IMR-90 (cell line): Measurements from ENCODE around the gene TBXAS1. TPM values are rescaled to one million over a fixed set of nuclear protein-coding genes. Genes with fewer than 3 reads are reported as not detected.
"Not testable (repeated sequence)": the region's sequence is repeated elsewhere in the genome, so short reads cannot be mapped to it uniquely, and the experiment has no call there.

ENCODE experiments used
- ATAC-seq: fragments of 200-7000 bp; cut with Tn5 transposase; 2 replicates; pipeline ENCODE4 v1.9.1; 2020; ENCODE audit warnings: low read depth, mild to moderate bottlenecking, moderate library complexity
- BruUV-seq: library from RNA; stranded (reverse); fragments of 400-500 nt; replicated peaks from 2 replicates; lab custom pipeline; 2021; lab: Mats Ljungman, UMichigan
- CTCF ChIA-PET: fragments of 300-600 bp; formaldehyde crosslinking; extraction: SDS; loops from one replicate; lab custom pipeline; 2021; ENCODE audit warnings: antibody characterized with exemption; lab: Yijun Ruan, JAX
- POLR2A ChIA-PET: fragments of 300-600 bp; sonication (Branson Sonifier 250); formaldehyde crosslinking; loops from one replicate; lab custom pipeline; 2022; ENCODE audit warnings: antibody characterized with exemption; ENCODE audit not compliant: unreplicated experiment; lab: Charles Lee
- DNase-seq: peaks from one replicate; pipeline ENCODE4 v3.0.0; 2013
- H2AFZ ChIP-seq: replicated peaks from 2 replicates; pipeline ENCODE3; 2013; ENCODE audit warnings: low read length, mild to moderate bottlenecking; ENCODE audit not compliant: poor library complexity
- H2AK5ac ChIP-seq: 2 replicates; pipeline ENCODE4 v1.6.1; 2013; ENCODE audit warnings: low read depth, low read length, inconsistent platforms
- H2AK9ac ChIP-seq: replicated peaks from 2 replicates; pipeline ENCODE3; 2013; ENCODE audit warnings: mild to moderate bottlenecking, low read depth, low read length, moderate library complexity; ENCODE audit not compliant: poor library complexity
- H2BK120ac ChIP-seq: 2 replicates; pipeline ENCODE4 v1.6.1; 2013; ENCODE audit warnings: low read depth, low read length, inconsistent platforms
- H2BK15ac ChIP-seq: 3 replicates; pipeline ENCODE4 v1.6.1; 2013; ENCODE audit warnings: low read depth, low read length, inconsistent platforms
- H2BK20ac ChIP-seq: 2 replicates; pipeline ENCODE4 v1.6.1; 2013; ENCODE audit warnings: low read depth, mild to moderate bottlenecking, inconsistent platforms, low read length, moderate library complexity
- H2BK5ac ChIP-seq: 2 replicates; pipeline ENCODE4 v1.6.1; 2013; ENCODE audit warnings: mild to moderate bottlenecking, low read depth, low read length, inconsistent platforms; ENCODE audit not compliant: poor library complexity, severe bottlenecking
- H3K14ac ChIP-seq: replicated peaks from 2 replicates; pipeline ENCODE4 v1.6.1; 2013; ENCODE audit warnings: low read depth, low read length, inconsistent platforms
- H3K18ac ChIP-seq: 2 replicates; pipeline ENCODE4 v1.6.1; 2013; ENCODE audit warnings: low read depth, low read length, control low read depth
- H3K23ac ChIP-seq: 2 replicates; pipeline ENCODE4 v1.6.1; 2013; ENCODE audit warnings: low read depth, low read length, inconsistent platforms
- H3K27ac ChIP-seq: 2 replicates; pipeline ENCODE4 v1.5.1; 2013; ENCODE audit warnings: mild to moderate bottlenecking, control low read depth, low read length; ENCODE audit not compliant: insufficient read depth
- H3K27me3 ChIP-seq: 2 replicates; pipeline ENCODE4 v1.6.1; 2013; ENCODE audit warnings: low read length; ENCODE audit not compliant: control insufficient read depth, insufficient read depth
- H3K36me3 ChIP-seq: 2 replicates; pipeline ENCODE4 v1.6.1; 2013; ENCODE audit warnings: low read length, mixed read lengths; ENCODE audit not compliant: control insufficient read depth, insufficient read depth
- H3K4ac ChIP-seq: 2 replicates; pipeline ENCODE4 v1.6.1; 2013; ENCODE audit warnings: low read depth, low read length, inconsistent platforms
- H3K4me1 ChIP-seq: 2 replicates; pipeline ENCODE4 v1.6.1; 2013; ENCODE audit warnings: low read length, mixed read lengths; ENCODE audit not compliant: control insufficient read depth, insufficient read depth
- H3K4me2 ChIP-seq: 2 replicates; pipeline ENCODE4 v1.6.1; 2013; ENCODE audit warnings: low read depth, mild to moderate bottlenecking, control low read depth, low read length, moderate library complexity
- H3K4me3 ChIP-seq: 2 replicates; pipeline ENCODE4 v1.5.1; 2013; ENCODE audit warnings: low read depth, mild to moderate bottlenecking, control low read depth, low read length, moderate library complexity; ENCODE audit not compliant: insufficient read depth
- H3K56ac ChIP-seq: 2 replicates; pipeline ENCODE4 v1.6.1; 2013; ENCODE audit warnings: low read length, inconsistent platforms; ENCODE audit not compliant: insufficient read depth; ENCODE audit errors: extremely low read depth
- H3K79me1 ChIP-seq, 2 experiments: 2 replicates each; pipeline ENCODE4 v1.6.1; 2013; ENCODE audit warnings: low read length in 2 of 2, inconsistent platforms in 1 of 2, low read depth in 1 of 2
- H3K9ac ChIP-seq: 2 replicates; pipeline ENCODE4 v1.6.1; 2013; ENCODE audit warnings: low read depth, low read length, control low read depth
- H3K9me1 ChIP-seq: 2 replicates; pipeline ENCODE4 v1.6.1; 2013; ENCODE audit warnings: low read length, inconsistent platforms; ENCODE audit not compliant: insufficient read depth
- H3K9me3 ChIP-seq: 2 replicates; pipeline ENCODE4 v1.6.1; 2013; ENCODE audit warnings: low read length; ENCODE audit not compliant: control insufficient read depth, insufficient read depth
- H4K20me1 ChIP-seq: 2 replicates; pipeline ENCODE4 v1.6.1; 2013; ENCODE audit warnings: low read length, inconsistent platforms; ENCODE audit not compliant: insufficient read depth
- H4K5ac ChIP-seq: 2 replicates; pipeline ENCODE4 v1.6.1; 2013; ENCODE audit warnings: mild to moderate bottlenecking, low read depth, low read length, control low read depth
- H4K8ac ChIP-seq, 2 experiments: 2 replicates each; pipeline ENCODE4 v1.6.1; 2013; ENCODE audit warnings: low read depth in 2 of 2, low read length in 2 of 2, control low read depth in 1 of 2, inconsistent platforms in 1 of 2
- H4K91ac ChIP-seq: 2 replicates; pipeline ENCODE4 v1.6.1; 2013; ENCODE audit warnings: low read depth, low read length, inconsistent platforms; ENCODE audit not compliant: insufficient read depth
- WGBS, 2 experiments: methylation state at CpG; one replicate each; pipeline versions ENCODE4 v1.1.5 to v1.1.7; 2013; ENCODE audit warnings: missing lambda C conversion rate in 2 of 2; ENCODE audit not compliant: insufficient read length in 1 of 2; ENCODE audit errors: extremely low coverage in 2 of 2; 5-methylcytosine and 5-hydroxymethylcytosine counted together
- dilution Hi-C: fragments of 300-500 bp; cut with HindIII; formaldehyde crosslinking; loops from one replicate; pipeline ENCODE4 v1.14.3; 2018; ENCODE audit warnings: low sequenced_read_pairs; ENCODE audit not compliant: unreplicated experiment
- in situ Hi-C: fragments of 300-500 bp; cut with MboI; formaldehyde crosslinking; loops from 3 replicates; pipeline ENCODE4 v1.14.3; 2019; ENCODE audit warnings: low sequenced_read_pairs, inconsistent platforms, mixed read lengths
- intact Hi-C: fragments of 100-400 bp; cut with micrococcal nuclease; formaldehyde crosslinking; loops from 2 replicates; pipeline ENCODE4 v1.10.0; 2022
- polyA plus RNA-seq, 3 experiments: library from polyadenylated mRNA; depleted of rRNA; stranded (reverse); fragments of >200 nt; gene quantifications; 2 replicates each; pipeline ENCODE4 v1.2.3, GENCODE V29; 2012; ENCODE audit warnings: low replicate concordance in 1 of 3
- total RNA-seq: library from RNA; depleted of rRNA; stranded (reverse); fragments of >200 nt; gene quantifications from 2 replicates; pipeline ENCODE4 v1.2.3, GENCODE V29; 2012

Gene TBXAS1
- total and polyA plus RNA-seq, 2 of the 4 experiments (the other 2 are of a cell fraction) = 5.9 to 10.8 TPM

DNA sequence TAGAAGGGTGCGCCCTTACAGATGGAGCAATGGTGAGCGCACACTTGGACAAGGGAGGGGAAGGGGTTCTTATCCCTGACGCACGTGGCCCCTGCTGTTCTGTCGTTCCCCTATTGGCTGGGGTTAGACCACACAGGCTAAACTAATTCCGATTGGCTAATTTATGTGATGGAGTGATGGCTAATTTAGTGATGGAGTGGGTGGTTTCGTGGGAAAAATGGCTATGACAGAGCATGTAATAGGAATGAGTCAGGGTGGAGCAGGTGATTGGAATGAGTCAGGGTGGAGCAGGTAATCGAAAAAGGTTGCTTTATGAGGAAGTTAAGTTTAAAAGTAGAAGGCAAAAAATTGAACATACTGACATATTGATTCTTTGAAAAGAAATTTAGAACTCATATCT is 100.2 kb downstream of the TBXAS1 start:
- BruUV-seq, H3K56ac ChIP-seq, H3K9me1 ChIP-seq, H3K4me3 ChIP-seq, H2BK20ac ChIP-seq, POLR2A ChIA-PET, H4K8ac ChIP-seq, H3K27me3 ChIP-seq, H2AK5ac ChIP-seq, H4K91ac ChIP-seq, H3K79me1 ChIP-seq, H3K36me3 ChIP-seq, H3K4me2 ChIP-seq, H4K20me1 ChIP-seq, intact Hi-C loops, H3K14ac ChIP-seq, H3K27ac ChIP-seq, DNase-seq, H3K23ac ChIP-seq, ATAC-seq, H3K4me1 ChIP-seq, H3K18ac ChIP-seq, H2BK15ac ChIP-seq, H2AK9ac ChIP-seq, in situ Hi-C loops, CTCF ChIA-PET, H3K9ac ChIP-seq, H3K4ac ChIP-seq, dilution Hi-C loops, H2BK5ac ChIP-seq, H3K9me3 ChIP-seq, H2BK120ac ChIP-seq, H4K5ac ChIP-seq, H2AFZ ChIP-seq: not testable (repeated sequence)
- 87% methylated on average over 5 of the region's 8 CpGs; no CpG with 5 or more reads in 1 of the 2 experiments for WGBS, 2 experiments
